GM23248 (cell line): ENCODE data around the gene SLC50A1. TPM values are rescaled to one million over a fixed set of nuclear protein-coding genes. Genes with fewer than 3 reads are reported as not detected.

Source experiments
- DNase-seq: peaks from one replicate; pipeline ENCODE4 v3.0.0-alpha.2; 2015
- H2AFZ ChIP-seq: fragments of 200-600 bp; sonication (generic); 2 replicates; pipeline ENCODE4 v1.6.1; 2016; ENCODE audit warnings: antibody characterized with exemption
- H3F3A ChIP-seq: fragments of 200-600 bp; sonication (generic); 2 replicates; pipeline ENCODE4 v1.6.1; 2016; ENCODE audit warnings: mild to moderate bottlenecking, antibody characterized with exemption, mixed run types; ENCODE audit not compliant: insufficient read depth
- H3K27ac ChIP-seq: fragments of 200-600 bp; sonication (generic); 2 replicates; pipeline ENCODE4 v1.5.1; 2016; ENCODE audit warnings: mild to moderate bottlenecking
- H3K27me3 ChIP-seq: fragments of 200-600 bp; sonication (generic); replicated peaks from 2 replicates; pipeline ENCODE4 v1.6.1; 2016; ENCODE audit warnings: mild to moderate bottlenecking; ENCODE audit not compliant: insufficient read depth
- H3K36me3 ChIP-seq: fragments of 200-600 bp; sonication (generic); 2 replicates; pipeline ENCODE4 v1.6.1; 2016; ENCODE audit warnings: low read depth, mild to moderate bottlenecking
- H3K4me1 ChIP-seq: fragments of 200-600 bp; sonication (generic); 2 replicates; pipeline ENCODE4 v1.6.1; 2016; ENCODE audit warnings: mild to moderate bottlenecking; ENCODE audit not compliant: insufficient read depth
- H3K4me2 ChIP-seq: fragments of 200-600 bp; sonication (generic); one replicate; pipeline ENCODE4 v1.6.1; 2016; ENCODE audit warnings: mild to moderate bottlenecking; ENCODE audit not compliant: unreplicated experiment
- H3K4me3 ChIP-seq: fragments of 200-600 bp; sonication (generic); 2 replicates; pipeline ENCODE4 v1.5.1; 2016; ENCODE audit warnings: mild to moderate bottlenecking
- H3K79me2 ChIP-seq: fragments of 200-600 bp; sonication (generic); 2 replicates; pipeline ENCODE4 v1.6.1; 2016; ENCODE audit warnings: mild to moderate bottlenecking; ENCODE audit not compliant: insufficient read depth
- H3K9ac ChIP-seq: fragments of 200-600 bp; sonication (generic); 2 replicates; pipeline ENCODE4 v1.6.1; 2016; ENCODE audit warnings: mild to moderate bottlenecking
- H3K9me2 ChIP-seq: fragments of 200-600 bp; sonication (generic); 2 replicates; pipeline ENCODE4 v1.6.1; 2016; ENCODE audit warnings: mixed run types, mild to moderate bottlenecking, moderate library complexity; ENCODE audit not compliant: insufficient read depth
- H3K9me3 ChIP-seq: fragments of 200-600 bp; sonication (generic); one replicate; pipeline ENCODE4 v1.6.1; 2017; ENCODE audit warnings: low read depth
- H4K20me1 ChIP-seq: fragments of 200-600 bp; sonication (generic); 2 replicates; pipeline ENCODE4 v1.6.0; 2016; ENCODE audit not compliant: insufficient read depth
- EZH2 ChIP-seq: fragments of 200-600 bp; sonication (generic); IDR thresholded peaks from 2 replicates; pipeline ENCODE4 v1.6.1; 2018; ENCODE audit warnings: antibody characterized with exemption, mild to moderate bottlenecking; ENCODE audit not compliant: insufficient read depth, poor library complexity, severe bottlenecking
- EZH2phosphoT487 ChIP-seq: fragments of 200-600 bp; sonication (generic); IDR thresholded peaks from 2 replicates; pipeline ENCODE4 v1.6.1; 2018; ENCODE audit warnings: antibody characterized with exemption, moderate library complexity, mild to moderate bottlenecking, low read depth; ENCODE audit not compliant: insufficient read depth
- WGBS, 2 experiments: methylation state at CpG; one replicate each; pipeline ENCODE4 v1.1.6; 2015 to 2017; ENCODE audit warnings: low lambda C conversion rate in 2 of 2, low coverage in 1 of 2; ENCODE audit errors: missing lambda C conversion rate in 2 of 2; 5-methylcytosine and 5-hydroxymethylcytosine counted together
- in situ Hi-C: fragments of 300-500 bp; cut with MboI; formaldehyde crosslinking; loops from 2 replicates; pipeline ENCODE4 v1.15.0; 2020
- polyA plus RNA-seq: library from polyadenylated mRNA; unstranded; fragments of >200 nt; fragmentation: Nextera tagmentation; extraction: Ambion mirVana; gene quantifications from 2 replicates; pipeline ENCODE4 v1.2.1, GENCODE V29; 2016
- total RNA-seq: library from RNA; depleted of rRNA; stranded (reverse); fragments of >200 nt; shearing (Covaris generic); gene quantifications from 2 replicates; pipeline ENCODE4 v1.2.3, GENCODE V29; 2014

Gene SLC50A1
- total and polyA plus RNA-seq, 2 experiments from 2014 or later: 33.4 to 55.1 TPM

DNA sequence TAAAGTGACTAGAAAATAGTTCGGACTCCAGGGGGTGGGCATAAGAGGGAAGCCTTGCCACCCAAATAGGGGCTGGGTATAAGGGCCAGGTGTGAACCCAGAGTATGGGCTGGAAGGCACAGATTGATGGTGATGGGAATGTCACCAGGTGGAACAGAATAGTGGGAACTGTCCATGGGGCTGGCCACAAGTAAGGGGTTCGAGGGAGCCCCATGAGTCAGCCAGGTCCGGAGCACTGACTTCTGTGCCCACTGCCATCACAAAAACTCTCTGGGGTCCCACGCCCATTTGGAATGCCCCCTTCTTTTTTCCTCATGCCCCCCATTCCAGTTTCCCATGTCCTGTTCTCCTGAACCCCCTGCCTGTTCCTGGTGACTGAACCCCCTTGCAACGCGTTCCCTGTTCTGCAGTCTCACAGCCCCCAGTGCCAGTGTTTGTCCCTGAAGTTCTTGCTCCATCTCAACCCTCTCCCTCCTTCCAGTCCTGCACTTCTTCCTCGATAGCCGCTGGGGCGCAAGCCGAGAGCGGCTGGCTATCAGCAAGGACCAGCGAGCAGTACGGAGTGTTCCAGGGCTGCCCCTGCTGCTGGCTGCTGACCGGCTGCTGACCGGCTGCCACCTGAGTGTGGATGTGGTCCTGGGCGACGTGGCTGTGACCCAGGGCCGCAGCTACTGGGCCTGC, 45.9 kb downstream of the SLC50A1 start:
- WGBS, 2 experiments: 94 to 96% methylated on average over 18 of the region's 18 CpGs

DNA sequence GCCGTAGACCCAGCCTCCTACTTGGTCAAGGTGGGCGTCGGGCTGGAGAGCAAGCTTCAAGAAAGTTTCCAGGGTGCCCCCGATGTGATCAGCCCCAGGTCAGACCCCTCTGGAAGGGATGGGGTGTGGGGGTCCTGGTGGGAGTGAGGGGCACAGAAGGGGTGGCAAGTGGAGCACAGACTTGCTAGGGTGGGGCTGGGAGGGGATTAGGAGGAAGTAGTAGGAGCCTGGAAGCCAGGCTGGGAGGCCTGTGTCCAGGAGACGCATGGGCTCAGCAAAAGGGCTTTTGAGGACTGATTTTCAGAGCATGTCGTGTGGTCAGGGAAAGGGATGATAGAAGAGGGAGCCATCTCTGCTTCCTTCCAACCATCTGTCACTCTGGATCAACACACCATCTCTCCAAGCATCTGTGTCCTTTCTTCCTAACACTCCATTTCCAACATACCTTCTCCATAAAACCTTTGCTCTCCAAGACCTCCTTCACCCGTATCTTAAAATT, 46.4 kb downstream of the SLC50A1 start:
- no peak overlapping the region for H2AFZ ChIP-seq
- in situ Hi-C loops: no loop called here
- no peaks in the 10 kb centered on the region for H3K9me2 ChIP-seq
- H4K20me1 ChIP-seq: no peaks in the 10 kb centered on the region
- H3K36me3 ChIP-seq: no peaks in the 10 kb centered on the region; the same call in 1 of the 2 replicates
- no peaks in the 10 kb centered on the region for H3K4me1 ChIP-seq
- no peak overlapping the region for H3K4me3 ChIP-seq
- H3K4me2 ChIP-seq: no peak overlapping the region
- H3K9ac ChIP-seq: no peak overlapping the region
- DNase-seq: no peak
- no peaks in the 10 kb centered on the region for H3K79me2 ChIP-seq
- no peaks in the 10 kb centered on the region for H3K27me3 ChIP-seq
- TF ChIP-seq EZH2 (no peak), EZH2phosphoT487 (no peak)
- H3F3A ChIP-seq: no peaks in the 10 kb centered on the region
- 90 to 93% methylated on average over 4 to 7 of the region's 7 CpGs for WGBS, 2 experiments
- H3K9me3 ChIP-seq: no peaks in the 10 kb centered on the region
- H3K27ac ChIP-seq: no peak overlapping the region

More for the DNA sequence above, 45.9 kb downstream of the SLC50A1 start:
- in situ Hi-C loops: no loop called here
- Histone ChIP-seq H2AFZ (no peak overlapping the region), H3K79me2 (no peaks in the 10 kb centered on the region), H3K4me1 (no peaks in the 10 kb centered on the region), H4K20me1 (no peaks in the 10 kb centered on the region), H3K27me3 (no peaks in the 10 kb centered on the region), H3K9ac (no peak overlapping the region), H3K27ac (no peak overlapping the region), H3K4me3 (no peak overlapping the region), H3K4me2 (no peak overlapping the region), H3K36me3 (no peaks in the 10 kb centered on the region; the same call in 1 of the 2 replicates), H3F3A (0 out of 2 replicates have a peak, but pooled peaks cover under 1% of the 10 kb centered on the region), H3K9me3 (no peaks in the 10 kb centered on the region), H3K9me2 (no peaks in the 10 kb centered on the region)
- TF ChIP-seq EZH2phosphoT487 (no peak), EZH2 (no peak)
- DNase-seq: no peak

DNA sequence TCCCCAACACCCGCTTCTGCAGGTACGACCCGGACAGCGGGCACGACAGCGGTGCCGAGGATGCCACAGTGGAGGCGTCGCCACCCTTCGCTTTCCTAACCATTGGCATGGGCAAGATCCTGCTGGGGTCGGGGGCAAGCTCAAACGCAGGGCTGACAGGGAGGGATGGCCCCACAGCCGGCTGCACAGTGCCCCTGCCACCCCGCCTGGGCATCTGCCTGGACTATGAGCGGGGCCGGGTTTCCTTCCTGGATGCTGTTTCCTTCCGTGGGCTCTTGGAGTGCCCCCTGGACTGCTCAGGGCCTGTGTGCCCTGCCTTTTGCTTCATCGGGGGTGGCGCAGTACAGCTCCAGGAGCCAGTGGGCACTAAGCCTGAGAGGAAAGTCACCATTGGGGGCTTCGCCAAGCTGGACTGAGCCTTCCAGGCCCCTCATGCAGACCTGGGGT, 48.1 kb downstream of the SLC50A1 start:
- in situ Hi-C loops: no loop called here
- Histone ChIP-seq H3K9ac (no peak overlapping the region), H3K4me1 (no peaks in the 10 kb centered on the region), H3K27ac (no peak overlapping the region), H3K4me2 (no peak overlapping the region), H3F3A (no peaks in the 10 kb centered on the region), H3K9me3 (no peaks in the 10 kb centered on the region), H4K20me1 (no peaks in the 10 kb centered on the region), H3K9me2 (no peaks in the 10 kb centered on the region), H3K27me3 (no peaks in the 10 kb centered on the region), H3K79me2 (no peaks in the 10 kb centered on the region), H2AFZ (no peak overlapping the region), H3K4me3 (no peak overlapping the region), H3K36me3 (no peaks in the 10 kb centered on the region; the same call in 1 of the 2 replicates)
- 82 to 85% methylated on average over 20 of the region's 20 CpGs for WGBS, 2 experiments
- DNase-seq: no peak
- no peak for TF ChIP-seq EZH2phosphoT487
- TF ChIP-seq EZH2: no peak

DNA sequence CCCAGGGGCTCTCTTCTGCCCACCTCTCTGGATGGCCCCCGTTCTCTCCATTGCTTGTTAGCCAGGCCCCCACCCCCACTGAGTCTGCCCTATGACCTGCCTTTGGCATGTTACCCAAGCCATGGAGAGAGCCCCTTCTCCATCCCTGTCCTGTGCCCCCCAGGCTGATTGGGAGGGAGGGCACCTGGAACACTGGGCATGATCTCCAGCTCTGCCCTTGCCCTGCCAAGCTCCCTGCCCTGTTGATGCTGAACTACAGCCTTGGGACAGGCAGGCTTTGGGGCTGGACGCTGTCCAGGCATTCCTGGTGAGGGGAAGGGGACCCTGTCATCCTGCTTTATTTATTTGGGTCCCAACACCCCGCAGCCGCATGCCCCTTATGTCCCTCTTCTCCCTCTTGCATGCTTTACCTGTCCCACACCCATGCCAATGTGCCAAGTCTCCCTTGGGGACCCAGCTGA, 48.7 kb downstream of the SLC50A1 start:
- Histone ChIP-seq H3K4me1 (no peaks in the 10 kb centered on the region), H4K20me1 (no peaks in the 10 kb centered on the region), H3K9ac (no peak overlapping the region), H3F3A (no peaks in the 10 kb centered on the region), H3K9me3 (no peaks in the 10 kb centered on the region), H3K79me2 (no peaks in the 10 kb centered on the region), H3K4me3 (no peak overlapping the region), H3K9me2 (no peaks in the 10 kb centered on the region), H3K27ac (no peak overlapping the region), H3K4me2 (no peak overlapping the region), H2AFZ (no peak overlapping the region), H3K27me3 (no peaks in the 10 kb centered on the region), H3K36me3 (no peaks in the 10 kb centered on the region; the same call in 1 of the 2 replicates)
- no peak for TF ChIP-seq EZH2
- DNase-seq: no peak
- 86 to 93% methylated on average over 3 to 4 of the region's 4 CpGs for WGBS, 2 experiments
- in situ Hi-C loops: no loop called here
